Spleen (tissue), 13 donors: ENCODE measurements around the gene TACSTD2. TPM values are rescaled to one million over a fixed set of nuclear protein-coding genes. Genes with fewer than 3 reads are reported as not detected.
"Not testable (repeated sequence)": the region's sequence is repeated elsewhere in the genome, so short reads cannot be mapped to it uniquely, and the experiment has no call there.

ENCODE experiments used
- DNase-seq: peaks from one replicate; pipeline ENCODE4 v3.0.0-alpha.2; 2020
- H3K27ac ChIP-seq, 8 donors: fragments of 200-600 bp; sonication (generic) in 7 of 8; 1 replicate in 4 of 8; 2 replicates in 4 of 8; pipeline versions ENCODE4 v1.5.0 to v1.8.0; 2016 to 2021; ENCODE audit warnings: inconsistent platforms in 4 of 8, mild to moderate bottlenecking in 4 of 8, moderate library complexity in 1 of 8
- H3K27me3 ChIP-seq, 7 donors: fragments of 200-600 bp; sonication (generic) in 6 of 7; replicated peaks in 1 of 7; 1 replicate in 4 of 7; 2 replicates in 3 of 7; pipeline versions ENCODE4 v1.5.0 to v1.8.0; 2016 to 2021; ENCODE audit warnings: inconsistent platforms in 3 of 7, mild to moderate bottlenecking in 1 of 7
- H3K36me3 ChIP-seq, 6 donors: fragments of 200-600 bp; sonication (generic) in 5 of 6; 1 replicate in 4 of 6; 2 replicates in 2 of 6; pipeline versions ENCODE4 v1.5.0 to v1.8.0; 2016 to 2021; ENCODE audit warnings: inconsistent platforms in 2 of 6
- H3K4me1 ChIP-seq, 6 donors: fragments of 200-600 bp; sonication (generic) in 5 of 6; 1 replicate in 3 of 6; 2 replicates in 3 of 6; pipeline versions ENCODE4 v1.5.0 to v1.8.0; 2016 to 2021; ENCODE audit warnings: inconsistent platforms in 3 of 6
- H3K4me3 ChIP-seq, 8 donors: fragments of 200-600 bp; sonication (generic) in 7 of 8; 1 replicate in 4 of 8; 2 replicates in 4 of 8; pipeline versions ENCODE4 v1.5.0 to v1.8.0; 2016 to 2021; ENCODE audit warnings: inconsistent platforms in 4 of 8, mild to moderate bottlenecking in 4 of 8, moderate library complexity in 2 of 8
- H3K9me3 ChIP-seq, 8 donors: fragments of 200-600 bp; sonication (generic) in 7 of 8; 1 replicate in 4 of 8; 2 replicates in 4 of 8; pipeline versions ENCODE4 v1.5.0 to v1.8.0; 2016 to 2021; ENCODE audit warnings: inconsistent platforms in 4 of 8
- POLR2A ChIP-seq, 3 donors: fragments of 450-650 bp; IDR thresholded peaks; one replicate each; pipeline ENCODE4 v1.5.1; 2017; ENCODE audit warnings: antibody characterized with exemption in 3 of 3, mild to moderate bottlenecking in 1 of 3
- POLR2AphosphoS5 ChIP-seq, 3 donors: sonication (generic); formaldehyde crosslinking; IDR thresholded peaks; one replicate each; pipeline ENCODE4 v1.5.1; 2017; ENCODE audit warnings: antibody characterized with exemption in 3 of 3
- WGBS, 5 donors: extraction: QIAGEN DNeasy Blood & Tissue Kit in 3 of 5; methylation state at CpG; one replicate each; pipeline versions ENCODE4 v1.1.5 to v1.1.7; 2013 to 2018; 5-methylcytosine and 5-hydroxymethylcytosine counted together
- intact Hi-C: fragments of 100-400 bp; cut with DNase I; formaldehyde crosslinking; loops from one replicate; pipeline ENCODE4 v1.15.0; 2023; ENCODE audit warnings: low total_unique reads
- long read RNA-seq, 2 donors: transcript quantifications; one replicate each; lab custom pipeline, GENCODE V29; 2026
- polyA plus RNA-seq, 3 donors: library from polyadenylated mRNA; stranded (reverse); fragments of 200-250 nt; gene quantifications; one replicate each; pipeline ENCODE4 v1.2.1, GENCODE V29; 2013
- total RNA-seq, 7 donors: library from RNA; depleted of rRNA in 3 of 7; stranded (reverse); fragments of >200 nt in 3 of 7; fragmentation: NEBNext Ultra II Directional in 4 of 7; extraction: Animal tissue kit (Norgen Biotek cat#: 25700) in 4 of 7; gene quantifications; one replicate each; pipeline versions ENCODE4 v1.1.0 to v1.2.1, GENCODE V29; 2016 to 2021
- TF ChIP-seq, protein P1 (sequence below), 11 experiments: fragments of 200-600 bp in 7 of 11; fragments of 450-650 bp in 4 of 11; sonication (generic) in 4 of 11; IDR thresholded peaks in 8 of 11; conservative IDR thresholded peaks in 3 of 11; 1 replicate in 7 of 11; 2 replicates in 4 of 11; pipeline versions ENCODE4 v1.4.0 to v1.8.0; 2016 to 2021; ENCODE audit warnings: antibody characterized with exemption in 11 of 11, inconsistent platforms in 4 of 11, mild to moderate bottlenecking in 1 of 11
- donor health status: healthy with polysubstance abuse.
- donor health status: DM: no; HTN: no; CAD: no; lungs with moderate emphysema.
- donor health status: DM: no; HTN: no; CAD: no.
- donor health status: Bipolar disorder and iron deficiency.
- donor health status: healthy.
- donor health status: DM: no; HTN: no; CAD: no.
- donor health status: DM: yes; HTN: yes; CAD: no.

TACSTD2 gene
- total RNA-seq (1 to 10 TPM in 3 of 7 donors, under 1 TPM in 3, not detected in 1; 0.35 to 1.7 (median 0.80) TPM), polyA plus RNA-seq (1 to 10 TPM in 1 of 3 donors, under 1 TPM in 2; 0.50 to 1.0 (median 0.61) TPM)
- long read RNA-seq, donor 1, partial matches to known transcripts = 0 of 2 reads
- long read RNA-seq, donor 1, other reads (novel, unspliced or antisense) = 0 of 2 reads
- long read RNA-seq, donor 2, transcript TACSTD2-201 (1 exons, 2,351 nt) = major isoform, 20 of 20 reads
- long read RNA-seq, donor 2, partial matches to known transcripts = 0 of 20 reads
- long read RNA-seq, donor 2, other reads (novel, unspliced or antisense) = 0 of 20 reads

GRCh38 chr1:58576727-58577653 is at the start of gene TACSTD2:
TACSTD2 (minus strand) TSS chr1:58577252; CDS start chr1:58577156, 96 bp downstream.
- TF ChIP-seq, protein P1, sequence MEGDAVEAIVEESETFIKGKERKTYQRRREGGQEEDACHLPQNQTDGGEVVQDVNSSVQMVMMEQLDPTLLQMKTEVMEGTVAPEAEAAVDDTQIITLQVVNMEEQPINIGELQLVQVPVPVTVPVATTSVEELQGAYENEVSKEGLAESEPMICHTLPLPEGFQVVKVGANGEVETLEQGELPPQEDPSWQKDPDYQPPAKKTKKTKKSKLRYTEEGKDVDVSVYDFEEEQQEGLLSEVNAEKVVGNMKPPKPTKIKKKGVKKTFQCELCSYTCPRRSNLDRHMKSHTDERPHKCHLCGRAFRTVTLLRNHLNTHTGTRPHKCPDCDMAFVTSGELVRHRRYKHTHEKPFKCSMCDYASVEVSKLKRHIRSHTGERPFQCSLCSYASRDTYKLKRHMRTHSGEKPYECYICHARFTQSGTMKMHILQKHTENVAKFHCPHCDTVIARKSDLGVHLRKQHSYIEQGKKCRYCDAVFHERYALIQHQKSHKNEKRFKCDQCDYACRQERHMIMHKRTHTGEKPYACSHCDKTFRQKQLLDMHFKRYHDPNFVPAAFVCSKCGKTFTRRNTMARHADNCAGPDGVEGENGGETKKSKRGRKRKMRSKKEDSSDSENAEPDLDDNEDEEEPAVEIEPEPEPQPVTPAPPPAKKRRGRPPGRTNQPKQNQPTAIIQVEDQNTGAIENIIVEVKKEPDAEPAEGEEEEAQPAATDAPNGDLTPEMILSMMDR (IDR thresholded peaks at IDR 0.05 in 8 of 11, conservative IDR thresholded peaks at IDR 0.05 in 3 of 11) = no peak
- peak in 1 of 3 donors; percentile 4 for TF ChIP-seq POLR2AphosphoS5 (IDR thresholded peaks at IDR 0.05)
- intact Hi-C loops = no loop called here
- Histone ChIP-seq H3K27ac (peak within 1 kb of the TSS in 4 of 8 donors; percentile 23 to 70 (median 56)), H3K4me1 (peaks cover 9 to 46% (median 26%) of the 10 kb centered on the region in 6 donors), H3K4me3 (peak within 1 kb of the TSS; percentile 21 to 67 (median 42)), H3K36me3 (no peaks in the 10 kb centered on the region), H3K9me3 (no peaks in the 10 kb centered on the region), H3K27me3 (peaks cover 0 to 86% (median 42%) of the 10 kb centered on the region in 7 donors)
- peak; percentile 86 for DNase-seq
- 12 to 40% (median 19%) methylated on average over 30 to 107 of the region's 107 CpGs for WGBS, 5 donors

DNA sequence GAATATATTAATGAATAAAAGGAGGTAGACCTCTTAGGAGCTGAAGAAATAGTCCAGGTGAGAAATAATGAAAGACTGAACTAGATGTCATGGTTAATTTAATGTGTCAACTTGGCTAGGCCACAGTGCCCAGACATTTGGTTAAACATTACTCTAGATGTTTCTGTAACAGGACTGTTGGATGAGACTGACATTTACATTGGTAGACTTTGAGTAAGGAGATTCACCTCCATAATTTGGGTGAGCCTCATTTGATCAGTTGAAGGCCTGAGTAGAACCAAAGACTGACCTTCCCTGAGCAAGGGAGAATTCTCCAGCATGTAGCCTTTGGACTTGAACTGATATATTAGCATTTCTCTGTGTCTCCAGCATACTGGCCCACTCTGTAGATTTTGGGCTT is 49.2 kb upstream of the TACSTD2 start:
- Histone ChIP-seq H3K4me1 (peaks cover 0 to under 1% (median 0%) of the 10 kb centered on the region in 6 donors), H3K4me3 (no peak overlapping the region), H3K27ac (no peak overlapping the region), H3K27me3 (no peaks in the 10 kb centered on the region), H3K9me3 (peaks cover 0 to 6% (median 0%) of the 10 kb centered on the region in 8 donors), H3K36me3 (no peaks in the 10 kb centered on the region)
- no peak for TF ChIP-seq POLR2A (IDR thresholded peaks at IDR 0.05)
- no peak for TF ChIP-seq POLR2AphosphoS5 (IDR thresholded peaks at IDR 0.05)
- TF ChIP-seq, protein P1 (IDR thresholded peaks at IDR 0.05 in 8 of 11, conservative IDR thresholded peaks at IDR 0.05 in 3 of 11) = no peak
- DNase-seq = no peak
- intact Hi-C loops = no loop called here

- 95 to 99% (median 96%) methylated on average over 6 to 27 of the region's 27 CpGs for WGBS, 5 donors
Measured at GRCh38 chr1:58623259-58623658, 46.2 kb upstream of the TACSTD2 start.

GRCh38 chr1:58622571-58622970 is 45.5 kb upstream of the TACSTD2 start:
- Histone ChIP-seq H3K27me3 (peaks cover 0 to 2% (median 0%) of the 10 kb centered on the region in 7 donors), H3K9me3 (no peaks in the 10 kb centered on the region), H3K27ac (no peak overlapping the region), H3K4me1 (peaks cover 0 to 34% (median 14%) of the 10 kb centered on the region in 6 donors), H3K4me3 (no peak overlapping the region), H3K36me3 (no peaks in the 10 kb centered on the region)
- TF ChIP-seq POLR2A (IDR thresholded peaks at IDR 0.05) (no peak), POLR2AphosphoS5 (IDR thresholded peaks at IDR 0.05) (no peak)
- TF ChIP-seq, protein P1 (IDR thresholded peaks at IDR 0.05 in 8 of 11, conservative IDR thresholded peaks at IDR 0.05 in 3 of 11) = no peak
- intact Hi-C loops = no loop called here
- 91 to 97% (median 94%) methylated on average over 6 of the region's 6 CpGs for WGBS, 5 donors
- no peak for DNase-seq

More at GRCh38 chr1:58623259-58623658, 46.2 kb upstream of the TACSTD2 start:
- H3K9me3 ChIP-seq, H3K4me3 ChIP-seq, H3K36me3 ChIP-seq, H3K27ac ChIP-seq, intact Hi-C loops, H3K27me3 ChIP-seq, DNase-seq: not testable (repeated sequence)
- H3K4me1 ChIP-seq = peaks cover 0 to 30% (median 13%) of the 10 kb centered on the region in 6 donors
